SK-N-MC (cell line): Measurements from ENCODE around the gene GNAT1.

Experiments
- EZH2 ChIP-seq: fragments of 200-600 bp; sonication (generic); IDR thresholded peaks from one replicate; pipeline ENCODE4 v1.6.1; 2017; ENCODE audit warnings: antibody characterized with exemption
- POLR2AphosphoS5 ChIP-seq: IDR thresholded peaks from 2 replicates; pipeline ENCODE4 v1.6.1; 2012; ENCODE audit warnings: mild to moderate bottlenecking, low read depth, low read length, borderline replicate concordance

DNA sequence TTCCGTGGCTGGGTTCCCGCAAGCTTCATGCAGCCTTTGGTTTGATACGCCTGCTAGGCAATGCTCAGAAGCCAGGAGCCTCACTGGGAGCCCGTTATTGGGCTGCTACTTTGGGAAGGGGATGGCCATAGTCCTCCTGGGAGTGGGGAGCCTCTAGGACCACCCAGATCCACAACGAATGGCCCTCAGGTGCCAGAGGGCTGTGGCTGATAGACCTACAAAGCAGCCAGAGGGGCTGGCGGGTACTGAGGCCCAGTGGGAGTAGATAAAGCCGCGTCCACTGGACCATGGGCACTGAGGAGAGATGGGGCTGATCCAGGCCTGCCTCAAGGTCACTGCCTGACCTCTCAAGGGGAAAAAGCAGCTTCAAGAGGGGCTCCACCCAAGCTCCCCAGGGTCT, 714 bp downstream of the GNAT1 start:
- TF ChIP-seq POLR2AphosphoS5 (no peak), EZH2 (no peak)
